Activated CD8-positive, alpha-beta memory T cell treated with anti-CD3 and anti-CD28 coated beads, Interleukin-2, amount 50 U/mL, for 24 hours (primary cell): ENCODE data around the gene NAALADL2.

Experiments
- DNase-seq: peaks from one replicate; pipeline ENCODE4 v3.0.0-alpha.2; 2020; ENCODE audit errors: extremely low read depth

NAALADL2 gene

GRCh38 chr3:174884776-174885568 is 25.8 kb downstream of the NAALADL2 start:
- no peak for DNase-seq

- no peak for DNase-seq
These were observed 32.5 kb downstream of the NAALADL2 start for GRCh38 chr3:174891524-174892203.

DNA sequence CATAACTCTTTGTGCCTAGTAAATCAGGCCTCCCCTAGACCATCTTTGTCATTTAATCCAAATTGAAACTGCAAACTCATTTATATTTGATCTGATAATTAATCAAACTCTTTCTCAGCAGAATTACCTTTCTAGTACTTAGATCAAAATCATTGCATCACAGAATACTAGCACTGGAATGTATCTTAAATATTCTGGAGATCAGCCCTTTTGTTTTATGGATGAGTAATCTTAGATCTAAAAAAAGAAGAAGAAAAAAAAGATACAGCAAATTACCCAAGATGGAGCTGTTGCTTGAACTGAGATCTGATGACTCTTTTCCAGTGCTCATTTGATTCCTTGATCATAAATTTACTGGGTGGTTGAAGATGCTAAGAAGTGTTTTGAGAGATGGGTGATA is 47.9 kb downstream of the NAALADL2 start:
- DNase-seq: no peak

- no peak for DNase-seq
These were observed 48.7 kb downstream of the NAALADL2 start for GRCh38 chr3:174907628-174908407.

DNA sequence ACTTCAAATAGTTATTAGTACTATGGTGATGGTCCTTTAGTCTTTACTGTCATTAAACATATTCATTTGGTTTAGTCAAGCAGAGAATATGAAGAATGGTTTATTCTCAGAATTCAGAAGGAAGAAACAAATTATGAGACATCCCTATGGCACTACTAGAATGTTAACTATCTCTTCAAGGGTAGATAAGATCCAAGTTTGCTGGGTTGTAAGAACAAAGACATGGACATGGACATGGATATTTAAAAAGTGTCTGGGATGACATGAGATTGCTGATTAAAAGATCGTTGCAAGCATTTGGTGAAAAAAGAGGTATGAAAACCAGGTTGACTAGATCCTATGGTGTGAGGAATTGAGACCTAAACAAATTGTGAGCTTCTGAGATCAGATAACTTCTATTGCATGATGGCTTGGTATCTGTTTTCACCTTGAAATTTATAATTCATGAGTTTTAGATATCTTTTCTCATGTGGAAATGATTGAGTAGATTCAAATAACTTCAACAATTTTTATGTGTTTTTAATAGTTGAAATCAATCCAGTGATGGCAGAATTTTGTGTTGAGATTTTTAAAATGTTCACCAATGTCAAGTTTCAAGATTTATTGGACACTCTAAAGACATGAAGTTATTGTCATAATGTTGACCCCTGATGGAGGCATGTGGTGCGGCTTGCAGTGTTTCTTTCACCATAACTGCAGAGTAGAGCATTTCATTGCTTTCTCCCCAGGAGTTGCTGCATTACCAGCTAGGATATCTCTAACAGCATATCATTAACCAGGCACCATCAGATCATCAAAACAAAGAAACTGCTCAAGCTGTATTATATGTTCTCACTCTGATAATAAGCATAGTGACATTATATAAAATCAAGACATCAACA is 72.6 kb downstream of the NAALADL2 start:
- DNase-seq: no peak

- DNase-seq: no peak
These were observed 77.5 kb downstream of the NAALADL2 start for GRCh38 chr3:174936590-174936989.

DNA sequence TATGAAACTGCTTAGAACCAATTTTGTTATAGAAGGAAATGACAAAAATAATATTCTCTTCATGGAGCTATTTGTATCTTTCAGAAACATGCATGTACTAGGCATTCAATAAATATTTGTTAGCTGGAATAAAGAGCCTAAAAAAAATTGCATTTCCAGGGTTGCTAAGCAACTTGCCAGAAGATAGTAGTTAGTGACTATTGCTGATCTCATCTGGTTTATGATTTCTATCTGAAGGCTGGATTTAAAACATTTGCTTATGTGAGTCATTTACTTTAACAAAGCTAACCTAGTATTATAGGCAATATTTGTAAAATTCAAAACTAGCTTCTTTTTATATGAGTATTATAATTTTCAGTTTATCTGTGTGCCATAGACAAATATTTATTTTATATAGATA is 78.3 kb downstream of the NAALADL2 start:
- no peak for DNase-seq

GRCh38 chr3:174938102-174938501 is 79.0 kb downstream of the NAALADL2 start:
- no peak for DNase-seq

GRCh38 chr3:174940151-174940550 is 81.0 kb downstream of the NAALADL2 start:
- no peak for DNase-seq

DNA sequence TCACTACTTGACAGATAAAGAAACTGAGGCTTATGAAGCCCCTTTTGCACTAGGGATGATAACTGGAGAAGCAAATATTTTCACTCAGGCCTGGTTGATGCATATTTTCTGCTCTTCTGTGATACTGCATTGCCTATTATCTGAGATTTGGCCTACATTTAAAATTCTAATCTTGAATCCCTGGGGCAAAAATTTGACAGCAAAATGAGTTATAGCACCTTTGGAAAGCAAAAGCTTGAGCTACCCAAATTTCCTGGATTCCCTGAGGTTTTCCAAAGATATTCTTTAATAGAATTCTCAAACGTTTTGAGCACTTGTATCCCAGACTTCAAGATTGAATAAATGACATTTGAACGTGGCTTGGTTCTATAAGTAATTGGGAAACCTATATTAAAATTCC is 86.1 kb downstream of the NAALADL2 start:
- DNase-seq: no peak

DNA sequence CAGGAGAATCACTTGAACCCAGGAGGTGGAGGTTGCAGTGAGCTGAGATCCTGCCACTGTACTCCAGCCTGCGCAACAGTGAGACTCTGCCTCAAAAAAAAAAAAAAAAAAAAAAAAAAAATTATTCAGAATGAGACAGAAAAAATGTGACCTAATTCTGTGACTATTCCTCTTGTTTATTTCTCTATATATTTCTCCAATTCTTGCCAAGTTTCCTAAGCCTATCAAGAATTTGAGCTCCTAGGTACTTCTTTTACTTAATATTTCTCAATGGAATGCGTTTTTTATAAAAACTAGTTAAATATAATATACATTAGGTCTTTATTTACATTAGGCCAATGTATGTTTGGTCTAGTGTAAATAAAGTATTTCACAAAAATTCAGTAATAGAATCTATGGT is 86.8 kb downstream of the NAALADL2 start:
- DNase-seq: no peak

- no peak for DNase-seq
These were observed 90.4 kb downstream of the NAALADL2 start for GRCh38 chr3:174949523-174949922.

DNA sequence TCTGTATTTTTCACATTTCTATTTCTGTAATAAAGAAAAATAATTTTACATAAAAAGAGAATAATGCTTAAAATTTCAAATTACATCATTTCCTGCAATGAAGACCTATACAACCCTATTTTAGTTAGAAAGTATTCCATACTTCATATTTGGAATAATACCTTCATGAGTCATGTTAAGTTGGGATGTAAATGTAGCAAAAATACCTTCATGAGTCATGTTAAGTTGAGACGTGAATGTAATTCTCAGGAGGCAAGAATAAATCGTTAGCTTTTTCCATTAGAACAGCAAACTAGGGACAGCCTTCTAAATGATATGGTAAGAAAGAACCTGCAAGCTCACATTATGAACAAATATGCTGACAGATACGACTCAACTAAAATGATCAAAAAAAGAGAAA is 91.9 kb downstream of the NAALADL2 start:
- no peak for DNase-seq

DNA sequence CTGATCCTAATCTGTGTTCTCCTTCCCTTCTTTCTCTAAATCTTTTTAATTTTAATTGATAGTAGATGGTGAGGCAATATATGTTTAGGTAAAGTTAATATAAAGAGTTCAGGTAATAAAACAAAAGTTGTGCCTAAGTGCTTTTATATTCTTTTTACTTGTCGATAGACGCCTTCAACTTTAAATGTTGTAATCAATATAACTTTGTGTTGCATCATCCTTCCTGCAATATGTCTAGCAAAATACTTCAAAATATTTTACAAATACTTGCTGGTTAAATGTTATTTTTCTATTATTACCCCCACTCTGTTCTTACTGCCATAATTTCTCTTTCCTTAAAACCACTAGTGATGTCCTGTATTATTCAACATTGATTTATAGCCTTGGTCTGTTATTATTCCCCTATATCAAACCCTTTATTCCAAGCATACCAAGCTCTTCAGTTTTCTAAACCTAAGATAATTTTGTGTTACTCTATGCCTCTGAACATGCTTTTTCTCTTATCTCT is 92.4 kb downstream of the NAALADL2 start:
- DNase-seq: no peak

DNA sequence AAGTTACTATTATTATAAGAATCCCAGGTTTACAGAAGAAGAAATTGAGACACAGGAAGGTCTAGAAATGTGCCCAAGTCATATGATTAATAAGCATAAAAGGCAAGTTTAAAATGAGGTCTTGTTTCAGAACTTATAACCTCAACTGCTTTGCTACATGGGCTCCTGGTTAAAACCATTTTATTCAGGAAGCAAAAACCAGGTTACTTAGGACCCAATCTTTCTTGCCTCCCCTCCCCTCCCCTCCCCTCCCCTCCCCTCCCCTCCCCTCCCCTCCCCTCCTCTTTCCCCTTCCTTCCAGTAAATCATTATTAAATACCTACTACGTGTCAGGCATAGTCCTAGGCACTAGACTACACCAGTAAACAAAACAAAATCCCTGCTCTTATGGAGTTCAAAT is 93.9 kb downstream of the NAALADL2 start:
- no peak for DNase-seq

- no peak for DNase-seq
These were observed 96.4 kb downstream of the NAALADL2 start for GRCh38 chr3:174955513-174956016.

- no peak for DNase-seq
These were observed 97.9 kb downstream of the NAALADL2 start for GRCh38 chr3:174957081-174957480.

- no peak for DNase-seq
These were observed 98.4 kb downstream of the NAALADL2 start for GRCh38 chr3:174957551-174958001.

DNA sequence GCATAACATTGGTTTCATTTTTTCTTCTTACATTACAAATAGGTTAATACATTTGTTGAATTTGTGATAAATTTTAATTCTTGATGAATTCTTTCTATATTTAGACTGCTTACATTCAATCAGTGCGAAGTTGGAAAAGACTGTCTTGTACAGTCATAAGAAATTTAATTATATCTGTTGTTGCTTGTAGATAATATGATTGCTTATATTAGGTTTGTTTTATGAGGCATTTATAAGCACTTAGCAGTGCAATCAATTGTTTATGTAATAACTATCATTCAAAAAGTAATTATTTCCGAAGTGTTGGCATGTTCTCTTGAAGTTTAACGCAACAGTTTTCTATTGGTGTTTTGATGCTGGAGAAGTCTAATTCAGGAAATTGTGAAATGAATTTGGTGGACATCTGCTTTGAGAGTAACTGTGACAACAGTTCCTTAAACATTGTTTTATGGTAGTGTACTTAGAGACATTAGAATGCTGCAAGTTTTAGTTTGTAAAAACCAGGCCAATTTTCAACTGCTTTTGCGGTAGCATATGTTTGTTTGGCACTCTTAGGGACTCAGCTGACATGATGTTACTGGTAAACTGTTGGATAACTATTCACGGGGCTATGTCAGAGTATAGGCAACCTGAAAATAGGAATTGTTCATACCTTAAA is 99.7 kb downstream of the NAALADL2 start:
- DNase-seq: no peak

GRCh38 chr3:174959556-174960065 is 100.5 kb downstream of the NAALADL2 start:
- DNase-seq: no peak
